SIG-M5 treated with dmso at 0.1 percent for 504 hours (cell line): ENCODE data around the gene RBM47.
A peak's percentile ranks its signal among the peaks of the same experiment; 100 is the strongest.
"Not testable (repeated sequence)": the region's sequence is repeated elsewhere in the genome, so short reads cannot be mapped to it uniquely, and the experiment has no call there.

Experiments
- DNase-seq: peaks from one replicate; lab custom pipeline; 2025; ENCODE audit not compliant: unreplicated experiment; lab: John Stamatoyannopoulos, UW

Gene RBM47

DNA sequence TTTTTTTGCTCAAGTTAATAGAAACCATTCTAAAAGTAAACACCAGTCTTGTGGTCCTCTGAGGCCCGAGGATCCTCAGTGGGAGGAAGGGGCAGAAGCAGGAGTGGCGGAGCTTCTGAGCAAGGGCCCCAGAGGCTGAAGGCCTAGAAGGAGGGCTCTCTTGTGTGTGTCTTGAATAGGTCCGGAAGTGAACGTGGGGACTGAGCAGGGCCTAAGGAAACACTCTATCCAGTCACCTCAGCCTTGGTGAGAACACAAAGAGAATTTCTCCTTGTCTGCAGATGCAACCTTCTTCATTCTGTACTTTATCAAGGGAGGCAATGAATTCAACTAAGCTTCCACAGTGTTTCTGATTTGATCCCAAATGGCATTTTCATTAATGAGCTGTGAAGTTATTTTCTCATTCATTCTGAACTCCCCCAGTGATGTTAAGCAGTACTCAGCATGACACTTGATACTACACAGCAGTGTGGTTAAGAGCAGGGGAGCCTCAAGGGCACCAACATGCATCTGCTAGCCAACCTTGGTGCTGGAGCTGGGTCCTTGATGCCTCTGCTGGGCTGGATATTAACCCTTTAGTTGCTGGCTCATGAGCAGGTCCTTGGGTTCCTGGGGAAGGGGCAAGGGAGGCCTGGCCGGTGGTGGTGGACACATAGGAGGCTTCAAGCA, 64.7 kb downstream of the RBM47 start:
- no peak for DNase-seq

DNA sequence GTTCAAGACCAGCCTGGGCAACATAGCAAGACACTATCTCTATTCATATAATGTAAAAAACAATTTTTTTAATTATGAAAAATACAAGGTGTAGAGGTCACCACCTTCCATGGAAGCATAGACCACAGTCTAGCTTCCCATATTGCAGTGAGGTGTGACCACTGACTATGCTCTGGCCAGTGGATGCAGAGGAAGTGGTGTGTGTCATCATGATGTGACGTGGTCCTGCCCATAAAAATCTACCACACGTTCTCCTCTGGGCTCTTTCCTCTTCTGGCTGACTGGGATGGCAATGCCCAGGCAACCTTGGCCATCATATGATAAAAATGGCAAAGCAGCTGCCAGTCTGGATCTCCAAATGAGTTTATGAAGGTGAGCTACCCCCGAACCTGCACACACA, 65.7 kb downstream of the RBM47 start:
- DNase-seq: peak; percentile 17

DNA sequence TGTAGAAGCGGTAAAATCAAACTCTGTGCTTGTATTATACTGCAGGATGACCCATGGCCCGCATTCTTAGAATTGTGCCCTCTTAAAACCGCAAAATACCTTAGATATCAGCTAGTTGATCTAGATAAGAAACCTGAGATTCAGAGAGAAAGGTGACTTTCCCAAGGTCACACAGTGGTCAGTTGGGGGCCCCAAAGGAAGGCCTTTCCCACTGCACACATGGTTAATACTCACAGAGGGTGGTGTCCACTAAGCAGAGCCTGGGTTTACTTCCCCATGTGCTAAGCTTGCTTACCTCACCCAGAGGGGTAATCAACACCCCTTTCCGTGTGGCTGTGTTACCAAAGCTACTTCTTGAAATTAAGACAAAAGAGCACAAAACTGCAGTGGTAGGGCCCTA, 66.3 kb downstream of the RBM47 start:
- DNase-seq: no peak

DNA sequence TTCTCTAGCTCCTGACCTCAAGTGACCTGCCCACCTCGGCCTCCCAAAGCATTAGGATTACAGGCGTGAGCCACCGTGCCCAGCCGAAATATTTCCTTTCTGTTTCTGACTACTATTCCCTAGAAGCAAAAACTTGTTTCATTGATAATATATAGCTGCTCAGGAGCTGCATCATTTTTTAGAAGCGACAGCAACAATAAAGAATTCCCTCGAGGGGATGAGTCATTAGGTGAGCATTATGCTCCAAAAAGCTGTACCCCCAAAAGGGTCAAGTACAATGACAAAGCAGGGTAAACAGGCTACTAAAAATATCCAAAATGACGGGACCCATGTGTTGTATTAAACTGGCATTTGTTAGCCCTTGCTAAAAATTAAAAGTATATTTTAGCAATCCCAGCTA, 67.0 kb downstream of the RBM47 start:
- no peak for DNase-seq

DNA sequence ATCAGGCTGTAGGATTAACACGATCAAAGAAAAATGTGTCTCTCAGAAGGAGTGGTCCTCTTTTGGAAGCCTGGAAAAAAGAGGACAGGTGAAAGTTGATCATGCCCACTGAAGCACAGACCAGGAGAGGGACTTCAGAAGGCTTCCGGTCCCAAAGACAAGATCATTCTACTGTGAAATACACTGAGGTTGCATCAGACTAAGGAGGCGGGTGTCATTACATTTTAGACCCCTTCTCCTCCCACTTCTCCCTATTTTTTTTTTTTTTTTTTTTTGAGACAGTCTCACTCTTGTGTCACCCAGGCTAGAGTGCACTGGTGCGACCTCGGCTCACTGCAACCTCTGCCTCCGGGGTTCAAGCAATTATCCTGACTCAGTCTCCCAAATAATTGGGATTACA, 67.5 kb downstream of the RBM47 start:
- DNase-seq: peak; percentile 87

DNA sequence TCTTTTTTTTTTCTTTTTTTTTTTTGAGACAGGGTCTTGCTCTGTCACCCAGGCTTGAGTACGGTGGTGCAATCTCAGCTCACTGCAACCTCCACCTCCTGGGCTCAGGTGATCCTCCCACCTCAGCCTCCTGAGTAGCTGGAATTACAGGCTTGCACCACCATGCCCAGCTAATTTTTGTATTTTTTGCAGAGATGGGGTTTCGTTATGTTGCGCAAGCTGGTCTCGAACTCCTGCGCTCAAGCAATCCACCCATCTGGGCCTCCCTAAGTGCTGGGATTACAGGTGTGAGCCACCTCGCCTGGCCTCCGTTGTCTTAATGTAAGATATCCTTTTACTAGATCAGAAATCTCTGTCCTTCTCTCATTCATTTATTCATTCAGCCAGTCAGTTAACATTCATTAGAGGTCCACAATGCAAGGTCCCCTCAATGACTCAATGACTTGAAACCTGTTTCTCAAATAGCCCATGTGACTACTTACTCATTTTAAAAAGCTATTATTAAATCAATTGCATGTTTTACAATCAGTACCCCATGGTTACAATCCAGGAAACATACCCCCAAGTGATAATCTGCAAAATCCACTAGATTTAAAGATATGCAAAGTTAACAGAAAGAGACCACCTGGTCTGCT, 68.0 kb downstream of the RBM47 start:
- DNase-seq: peak; percentile 53

DNA sequence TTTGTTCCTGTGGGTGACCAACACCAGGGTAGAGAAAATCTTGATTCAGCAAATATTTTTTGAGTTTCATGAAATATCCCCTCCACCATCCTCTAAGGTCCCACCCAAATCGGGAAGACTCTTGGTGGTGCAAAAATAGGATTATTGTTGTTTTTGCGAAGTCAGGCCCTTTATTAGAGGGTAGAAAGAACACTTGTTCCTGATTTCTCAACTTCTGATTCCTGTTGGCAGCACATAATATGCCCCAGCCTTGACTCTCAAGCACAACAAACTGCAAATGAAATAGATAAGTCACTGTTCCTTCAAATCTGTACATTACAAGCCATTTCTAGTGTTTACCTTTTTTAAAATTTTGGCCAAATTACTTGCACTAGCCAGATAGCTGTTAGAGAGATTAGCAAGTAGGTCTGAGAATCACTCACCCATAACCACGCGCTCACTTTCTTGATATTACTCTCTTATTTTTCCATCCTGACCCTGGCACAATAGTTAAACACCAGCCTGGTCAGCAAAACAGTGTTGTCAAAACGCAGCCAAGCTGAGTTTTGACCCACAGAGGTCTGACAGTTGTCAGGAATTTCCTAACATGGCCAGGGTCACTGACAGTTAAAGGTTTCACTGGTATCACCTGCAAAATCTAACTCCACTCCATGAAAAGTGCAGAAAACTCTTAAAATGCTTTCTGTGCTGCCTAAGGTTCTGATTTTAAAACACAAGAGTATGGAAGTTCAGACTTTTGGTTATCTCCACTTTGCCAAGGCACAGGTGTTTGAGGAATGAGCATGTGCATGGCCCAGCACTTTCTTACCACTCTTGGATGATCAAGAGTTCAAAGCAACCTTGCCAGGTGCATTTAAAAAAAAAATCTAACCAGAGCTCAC, 69.8 kb downstream of the RBM47 start:
- DNase-seq: peak; percentile 29

DNA sequence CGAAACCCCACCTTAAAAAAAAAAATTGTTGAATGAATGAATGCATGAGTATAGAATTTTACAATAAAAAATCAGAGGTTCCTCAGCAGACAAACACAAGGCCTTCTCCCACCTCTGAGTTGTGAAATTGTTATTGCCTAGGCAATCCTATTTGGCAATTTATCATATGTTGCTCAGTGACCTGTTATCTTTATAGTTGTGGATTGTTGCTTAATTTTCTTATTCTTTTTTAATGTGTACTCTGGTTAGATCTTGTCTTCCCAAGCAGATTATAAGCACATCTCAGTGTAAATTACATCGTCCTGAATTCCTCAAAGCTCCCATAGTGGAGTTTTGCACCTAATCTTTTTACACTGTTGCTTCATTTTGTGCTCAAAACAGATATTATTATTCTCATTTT, 71.9 kb downstream of the RBM47 start:
- DNase-seq: peak; percentile 56

DNA sequence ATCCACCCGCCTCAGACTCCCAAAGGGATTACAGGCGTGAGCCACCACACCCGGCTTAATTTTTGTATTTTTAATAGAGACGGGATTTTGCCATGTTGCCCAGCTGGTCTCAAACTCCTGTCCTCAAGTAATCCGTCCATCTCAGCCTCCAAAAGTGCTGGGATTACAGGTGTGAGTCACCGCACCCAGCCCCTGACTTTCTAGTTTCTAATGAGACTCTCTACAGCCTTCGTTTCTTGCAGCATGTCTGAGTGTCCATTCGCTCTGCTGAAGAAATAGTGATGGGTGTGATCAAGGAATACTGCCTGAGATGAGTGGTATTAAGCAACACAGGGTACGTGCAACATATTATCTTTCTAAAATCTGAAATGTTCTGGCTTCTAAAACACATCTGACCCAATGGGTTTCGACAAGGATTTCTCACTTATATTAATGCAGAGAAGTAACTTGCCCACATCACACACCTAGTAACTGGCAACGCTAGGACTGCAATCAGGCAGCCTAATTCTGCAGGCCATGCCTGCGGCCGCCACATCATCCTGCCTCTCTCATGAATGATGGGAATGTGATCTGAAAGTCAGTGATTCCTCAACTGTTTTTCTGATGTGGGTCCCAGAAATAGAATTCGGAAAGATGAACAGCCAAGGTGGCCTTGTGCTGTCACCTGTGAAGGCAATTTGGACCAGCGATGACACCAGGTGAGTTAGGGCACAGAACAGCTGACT, 74.3 kb downstream of the RBM47 start:
- no peak for DNase-seq

DNA sequence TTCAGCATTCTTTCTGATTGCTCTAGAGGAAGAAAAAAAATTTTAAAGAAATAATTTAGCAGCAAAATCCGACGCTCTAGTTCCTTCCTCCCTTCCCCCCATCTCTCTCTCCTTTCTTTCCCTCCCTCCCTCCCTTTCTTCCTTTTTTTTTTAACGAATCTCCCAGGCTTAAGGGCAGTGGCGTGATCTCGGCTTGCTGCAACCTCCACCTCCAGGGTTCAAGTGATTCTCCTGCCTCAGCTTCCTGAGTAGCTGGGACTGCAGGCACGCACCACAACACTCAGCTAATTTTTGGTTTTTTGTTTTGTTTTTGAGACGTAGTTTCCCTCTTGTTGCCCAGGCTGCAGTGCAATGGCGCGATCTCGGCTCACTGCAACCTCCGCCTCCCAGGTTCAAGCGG, 75.0 kb downstream of the RBM47 start:
- DNase-seq: peak; percentile 42

DNA sequence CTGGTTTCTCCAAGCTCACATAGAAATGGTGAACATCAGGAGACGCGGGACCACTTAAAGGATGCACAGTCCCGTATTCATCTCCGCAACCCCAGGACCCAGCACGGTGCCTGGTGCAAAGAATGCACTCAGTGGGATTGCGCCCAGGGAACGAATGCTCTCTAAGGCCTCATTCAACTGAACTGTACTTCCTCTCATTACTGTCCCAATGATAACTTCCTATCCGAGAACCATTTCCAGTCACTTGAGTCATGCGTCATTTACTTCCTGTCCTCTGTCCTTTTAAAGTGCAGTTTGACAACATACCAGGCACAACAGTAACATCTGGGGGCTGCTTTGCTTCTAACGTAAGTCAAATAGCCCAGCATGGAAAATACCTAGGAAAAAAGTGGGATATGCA, 75.7 kb downstream of the RBM47 start:
- DNase-seq: peak; percentile 94

DNA sequence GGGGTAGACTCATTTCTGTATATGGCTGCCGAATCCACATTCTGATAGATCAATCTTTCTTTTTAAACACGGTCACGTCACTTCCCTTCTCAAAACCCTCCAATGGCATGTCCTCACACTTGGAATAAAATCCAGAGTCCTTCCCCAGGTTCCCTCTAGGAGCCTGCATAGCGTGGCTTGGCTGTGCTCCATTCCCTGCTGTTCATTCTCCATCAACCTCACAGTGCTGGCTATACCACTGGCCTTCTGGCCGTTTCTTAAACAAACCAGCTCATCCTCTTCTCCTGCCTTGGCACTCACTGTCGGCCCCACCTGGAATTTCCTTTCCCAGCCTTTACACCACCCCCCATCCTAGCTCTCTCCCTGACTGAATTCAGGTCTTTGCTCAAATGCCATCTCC, 77.1 kb downstream of the RBM47 start:
- DNase-seq: no peak

DNA sequence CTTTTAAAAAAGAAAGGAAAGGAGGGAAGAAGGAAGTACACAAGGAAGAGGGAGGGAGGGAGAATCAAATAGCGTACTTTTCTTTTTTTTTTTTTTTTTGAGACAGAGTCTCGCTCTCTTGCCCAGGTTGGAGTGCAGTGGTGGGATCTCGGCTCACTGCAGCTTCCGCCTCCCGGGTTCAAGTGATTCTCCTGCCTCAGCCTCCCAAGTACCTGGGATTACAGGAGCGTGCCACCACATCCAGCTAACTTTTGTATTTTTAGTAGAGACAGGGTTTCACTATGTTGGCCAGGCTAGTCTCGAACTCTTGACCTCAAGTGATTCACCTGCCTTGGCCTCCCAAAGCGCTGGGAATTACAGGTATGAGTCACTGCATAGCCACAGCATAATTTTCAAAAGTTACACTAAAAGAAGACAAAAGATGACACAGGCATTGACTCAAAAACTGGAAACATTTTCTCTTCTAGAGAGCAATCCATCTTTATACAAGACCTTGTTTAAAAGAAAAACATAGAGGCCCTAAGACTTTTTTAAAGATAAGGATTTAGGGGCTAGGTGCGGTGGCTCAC, 78.0 kb downstream of the RBM47 start:
- not testable (repeated sequence) for DNase-seq

DNA sequence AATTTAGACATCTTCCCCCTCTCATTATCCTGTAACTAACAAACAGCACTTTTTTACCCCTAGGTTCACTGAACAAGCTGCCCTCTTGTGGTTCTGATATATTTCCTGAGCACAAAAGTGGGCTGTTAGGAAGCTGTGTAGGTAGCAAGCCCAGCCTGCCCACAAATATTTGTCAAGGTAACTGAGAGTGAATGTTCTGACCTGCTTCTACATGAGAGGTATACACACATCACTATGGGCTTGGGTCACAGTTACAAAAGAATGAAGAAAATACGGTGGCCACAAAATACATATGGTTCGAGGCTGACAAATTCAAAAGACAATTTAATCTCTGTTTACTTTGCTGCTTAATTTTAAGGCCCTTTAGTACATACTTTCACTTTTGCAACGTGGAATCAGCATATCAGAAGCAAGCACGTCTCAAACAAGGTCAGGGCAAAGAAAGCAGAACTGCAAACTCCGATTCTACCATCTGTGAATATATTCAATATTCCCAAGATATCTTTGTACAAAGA, 78.7 kb downstream of the RBM47 start:
- DNase-seq: peak; percentile 47

DNA sequence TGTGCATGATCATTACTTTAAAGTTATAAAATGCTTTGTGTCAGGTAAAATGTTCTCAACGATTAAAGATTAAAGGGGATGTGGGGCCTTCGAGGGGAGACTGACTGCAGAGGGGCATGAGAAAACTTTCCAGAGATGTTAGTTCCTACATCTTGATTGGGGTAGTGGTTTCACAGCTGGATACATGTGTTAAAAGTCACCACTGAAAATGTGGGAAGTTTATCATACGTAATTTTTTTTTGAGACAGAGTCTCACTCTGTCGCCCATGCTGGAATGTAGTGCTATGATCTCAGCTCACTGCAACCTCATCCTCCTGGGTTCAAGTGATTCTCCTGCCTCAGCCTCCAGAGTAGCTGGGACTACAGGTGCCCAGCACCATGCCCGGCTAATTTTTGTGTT, 79.5 kb downstream of the RBM47 start:
- no peak for DNase-seq

DNA sequence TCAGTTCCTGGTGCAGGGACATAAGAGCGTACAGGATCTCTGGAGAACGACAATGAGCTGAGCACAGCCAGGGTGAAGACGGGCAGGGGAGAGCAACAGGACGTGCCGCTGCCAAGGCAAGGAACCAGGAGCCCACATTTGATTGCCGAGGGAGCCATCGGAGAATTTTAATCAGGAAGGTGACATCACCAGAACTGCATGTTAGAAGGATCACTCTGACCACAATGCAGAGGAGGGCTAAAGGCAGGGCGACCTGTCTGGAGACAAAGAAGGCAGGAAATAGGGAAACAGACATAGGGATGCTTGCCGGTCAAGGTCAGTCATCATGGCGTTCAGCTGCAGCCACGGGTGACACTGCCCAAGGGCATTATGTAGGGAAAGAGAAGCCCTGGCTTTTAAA, 81.4 kb downstream of the RBM47 start:
- DNase-seq: no peak

DNA sequence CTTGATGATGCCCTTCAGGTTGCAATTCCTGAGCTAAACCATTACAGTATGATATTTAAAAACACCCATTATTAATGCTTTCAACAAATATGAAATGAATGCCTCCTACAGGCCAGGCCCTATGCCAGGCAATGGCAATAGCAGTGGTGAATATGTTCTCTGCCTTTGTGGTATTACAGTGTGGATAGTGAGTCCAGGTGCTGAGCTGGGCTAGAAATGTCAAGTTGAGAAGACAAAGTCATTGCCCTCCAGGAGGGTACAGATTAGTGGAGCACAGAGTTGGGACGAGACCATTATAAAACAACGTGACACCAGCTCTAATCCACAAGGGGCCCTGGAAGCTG, 81.9 kb downstream of the RBM47 start:
- DNase-seq: no peak

DNA sequence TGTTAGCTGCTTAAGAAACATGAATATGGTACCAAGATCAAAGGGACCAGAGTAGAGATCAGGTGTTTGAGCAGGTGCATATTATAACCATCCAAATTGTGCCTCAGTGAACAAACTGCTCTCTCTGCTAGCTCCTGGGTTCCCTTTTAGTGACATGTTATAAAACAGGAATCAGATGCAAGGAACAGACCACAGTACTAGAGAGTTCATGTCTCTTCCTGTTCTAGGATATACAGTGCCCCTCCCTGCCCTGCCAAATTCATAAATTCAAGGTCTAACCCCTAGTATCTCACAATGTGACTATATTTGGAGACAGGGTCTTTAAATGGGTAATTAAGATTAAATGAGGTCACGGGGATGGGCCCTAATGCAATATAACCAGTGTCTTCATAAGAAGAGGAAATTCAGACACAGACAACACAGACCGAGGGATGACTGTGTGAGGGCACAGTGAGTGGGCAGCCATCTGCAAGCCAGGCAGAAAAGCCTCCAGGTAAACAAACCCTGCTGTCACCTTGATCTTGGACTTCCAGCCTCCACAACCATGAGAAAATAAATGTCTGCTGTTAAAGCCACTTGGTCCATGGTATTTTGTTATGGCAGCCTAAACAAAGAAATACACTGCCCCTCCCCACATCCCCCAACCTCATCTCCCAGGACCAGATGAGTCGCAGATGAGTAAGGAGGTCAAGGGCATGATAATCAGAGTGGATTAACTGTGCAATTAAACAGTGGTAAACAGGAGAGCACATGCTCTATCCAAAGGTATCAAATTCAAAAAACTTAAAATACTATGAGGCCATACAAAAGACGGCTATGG, 82.5 kb downstream of the RBM47 start:
- DNase-seq: no peak

DNA sequence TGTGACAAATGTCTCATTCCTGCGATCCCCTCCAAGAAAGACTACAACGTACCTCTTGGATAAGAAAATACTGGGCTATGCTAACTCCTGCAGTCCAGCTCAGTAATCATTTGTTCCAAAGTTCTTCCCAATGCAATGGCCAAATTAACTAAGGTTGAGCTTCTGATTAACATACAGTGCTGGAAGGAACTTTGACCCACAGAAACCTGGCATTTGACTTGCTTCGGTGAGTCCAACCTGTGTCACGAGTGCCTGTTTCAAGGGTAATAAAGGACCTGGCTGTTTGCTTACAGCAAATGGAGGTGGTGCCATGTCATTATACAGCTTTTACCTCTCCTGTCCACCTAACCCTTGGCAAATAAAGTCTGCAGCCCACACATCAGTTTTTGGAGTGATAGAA, 83.2 kb downstream of the RBM47 start:
- DNase-seq: no peak

DNA sequence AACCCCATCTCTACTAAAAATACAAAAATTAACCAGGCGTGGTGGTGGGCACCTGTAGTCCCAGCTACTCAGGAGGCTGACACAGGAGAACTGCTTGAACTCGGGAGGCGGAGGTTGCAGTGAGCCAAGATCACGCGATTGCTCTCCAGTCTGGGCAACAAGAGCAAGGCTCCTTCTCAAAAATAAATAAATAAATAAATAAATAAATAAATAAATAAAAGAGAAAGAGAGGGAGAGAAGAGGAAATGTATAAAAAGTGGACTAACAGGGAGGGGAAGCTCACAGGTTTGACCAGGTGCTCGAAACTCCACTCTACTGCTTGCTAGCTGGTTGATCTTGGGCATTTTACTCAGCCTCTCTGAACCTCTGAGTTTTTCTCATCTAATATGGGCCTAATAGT, 84.2 kb downstream of the RBM47 start:
- DNase-seq: not testable (repeated sequence)
